Fibroblast of mammary gland (primary cell): Measurements from ENCODE around the gene CDH23.

ENCODE experiments used
- DNase-seq: peaks from one replicate; pipeline ENCODE4 v3.0.0-alpha.2; 2010; ENCODE audit warnings: low read depth
- H3K4me3 ChIP-seq: 2 replicates; pipeline ENCODE4 v1.5.1; 2011; ENCODE audit warnings: low read depth, mild to moderate bottlenecking, low read length, moderate library complexity; ENCODE audit not compliant: control insufficient read depth
- CTCF ChIP-seq: conservative IDR thresholded peaks from 2 replicates; pipeline ENCODE4 v1.5.1; 2011; ENCODE audit warnings: low read depth, low read length, inconsistent platforms; ENCODE audit not compliant: control insufficient read depth, insufficient read depth

The CDH23 gene

GRCh38 chr10:71553432-71553831 is 156.7 kb downstream of the CDH23 start:
- DNase-seq: no peak
- TF ChIP-seq CTCF: no peak
- no peak overlapping the region for H3K4me3 ChIP-seq

GRCh38 chr10:71554671-71555070 is 158.0 kb downstream of the CDH23 start:
- DNase-seq: no peak
- no peak for TF ChIP-seq CTCF
- no peak overlapping the region for H3K4me3 ChIP-seq

GRCh38 chr10:71555087-71555723 is 158.5 kb downstream of the CDH23 start:
- no peak overlapping the region for H3K4me3 ChIP-seq
- TF ChIP-seq CTCF: no peak
- no peak for DNase-seq

GRCh38 chr10:71555724-71556119 is 159.0 kb downstream of the CDH23 start:
- TF ChIP-seq CTCF: no peak
- DNase-seq: no peak

GRCh38 chr10:71558991-71559390 is 162.3 kb downstream of the CDH23 start:
- no peak for DNase-seq
- no peak overlapping the region for H3K4me3 ChIP-seq
- no peak for TF ChIP-seq CTCF

More at GRCh38 chr10:71555724-71556119, 159.0 kb downstream of the CDH23 start:
- no peak overlapping the region for H3K4me3 ChIP-seq

- no peak overlapping the region for H3K4me3 ChIP-seq
- no peak for DNase-seq
- TF ChIP-seq CTCF: no peak
Observed at GRCh38 chr10:71561003-71561574, 164.4 kb downstream of the CDH23 start.
